GM21360 (cell line): ENCODE results near the gene RASL11B.

ENCODE experiments used
- ATAC-seq: cut with Tn5 transposase; IDR thresholded peaks from one replicate; pipeline ENCODE4 v1.9.1; 2021; ENCODE audit warnings: mild to moderate bottlenecking, moderate library complexity; ENCODE audit not compliant: unreplicated experiment

RASL11B gene

GRCh38 chr4:52914051-52914605, 52.0 kb downstream of the RASL11B start:
- no peak for ATAC-seq

GRCh38 chr4:52915191-52915590, 53.1 kb downstream of the RASL11B start:
- no peak for ATAC-seq

DNA sequence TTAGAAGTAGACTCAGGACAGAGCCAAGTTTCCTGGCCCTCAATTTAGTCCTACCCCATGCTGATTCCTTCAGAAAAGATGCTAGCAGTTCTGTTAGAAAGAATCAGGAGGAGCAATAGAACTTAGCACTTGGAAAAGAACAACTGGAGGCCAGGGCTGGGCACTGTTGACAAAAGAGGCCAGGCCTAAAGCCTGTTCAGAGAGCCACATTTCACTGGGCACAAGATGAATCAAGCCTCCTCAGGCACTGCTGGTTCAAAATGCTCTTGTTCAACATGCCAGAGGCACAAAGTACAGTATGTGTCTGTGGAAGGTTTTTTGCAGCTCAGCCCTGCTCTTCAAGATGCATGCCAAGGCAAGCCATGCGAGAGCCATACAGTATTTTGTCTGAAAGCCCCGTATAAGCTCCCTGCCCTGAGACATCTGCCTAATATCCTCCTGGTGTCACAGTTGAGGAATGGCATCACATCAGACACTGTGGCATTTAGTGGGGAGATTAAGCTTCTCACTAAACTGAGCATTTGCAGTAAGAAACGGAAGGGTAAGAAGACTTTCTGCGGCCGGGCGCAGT, 53.7 kb downstream of the RASL11B start:
- ATAC-seq: no peak
